HG03469 (cell line): ENCODE measurements around the gene KCMF1.

Experiments
- ATAC-seq: cut with Tn5 transposase; IDR thresholded peaks from one replicate; pipeline ENCODE4 v1.9.1; 2021; ENCODE audit warnings: mild to moderate bottlenecking, moderate library complexity, moderate number of reproducible peaks; ENCODE audit not compliant: unreplicated experiment

The KCMF1 gene

GRCh38 chr2:85018049-85018447 lies 47.1 kb downstream of the KCMF1 start:
- ATAC-seq = no peak

DNA sequence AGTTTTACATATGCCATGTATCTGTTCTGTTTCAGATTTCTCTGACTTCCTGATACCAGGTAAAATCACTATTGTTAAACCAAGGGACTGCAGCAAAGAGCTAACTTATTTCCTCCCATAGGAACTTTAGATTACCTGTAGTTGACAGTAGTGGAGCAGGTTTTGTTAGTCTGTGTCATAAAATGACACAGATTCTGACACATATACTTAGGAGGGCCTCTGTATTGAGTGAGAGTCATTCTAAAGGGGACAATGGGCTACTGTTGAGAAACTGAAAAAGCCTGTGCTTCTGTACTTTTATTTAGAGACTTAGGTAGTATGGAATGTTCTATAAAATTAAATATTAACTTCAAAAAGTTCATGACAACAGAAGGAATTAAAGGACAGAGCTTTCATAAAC lies 48.2 kb downstream of the KCMF1 start:
- no peak for ATAC-seq

GRCh38 chr2:85022232-85022631 lies 51.3 kb downstream of the KCMF1 start:
- ATAC-seq = no peak

GRCh38 chr2:85024372-85025047 lies 53.5 kb downstream of the KCMF1 start:
- no peak for ATAC-seq

GRCh38 chr2:85032621-85033020 lies 61.7 kb downstream of the KCMF1 start:
- no peak for ATAC-seq

DNA sequence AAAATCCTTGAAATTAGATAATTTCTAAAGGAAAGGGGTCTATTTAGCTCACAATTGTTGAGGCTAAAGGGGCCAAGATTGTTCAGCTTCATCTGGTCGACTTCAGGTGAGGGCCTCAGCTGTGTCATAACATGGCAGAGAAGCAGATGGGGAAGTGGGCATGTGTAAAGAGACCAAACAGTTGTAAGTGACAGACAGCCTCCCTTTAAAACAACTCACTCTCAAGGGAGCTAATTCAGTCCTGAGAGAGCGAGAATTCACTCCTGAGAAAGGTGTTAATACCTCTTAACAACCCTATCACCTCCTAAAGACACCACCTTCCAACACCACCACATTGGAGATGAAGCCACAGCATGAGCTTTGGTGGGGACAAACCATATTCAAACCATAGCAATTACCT lies 62.4 kb downstream of the KCMF1 start:
- no peak for ATAC-seq

DNA sequence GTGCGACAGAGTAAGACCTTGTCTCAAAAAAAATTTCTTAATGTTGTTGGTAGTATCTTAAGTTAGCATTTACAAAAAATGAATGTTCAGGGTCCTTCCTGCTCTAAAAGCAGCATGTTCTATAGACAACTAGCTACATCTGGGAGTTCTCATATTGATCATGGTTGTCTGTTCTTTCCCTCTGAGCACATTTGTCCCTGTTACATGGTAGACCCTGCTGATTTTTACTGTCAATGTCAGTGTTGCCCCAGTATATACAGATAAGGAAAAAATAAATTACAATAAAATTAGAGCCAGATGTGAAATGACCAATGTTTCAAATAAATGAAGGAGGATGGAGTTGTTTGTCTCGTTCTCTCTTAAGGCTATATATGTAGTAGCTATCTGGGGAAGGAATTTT lies 63.2 kb downstream of the KCMF1 start:
- ATAC-seq = no peak

DNA sequence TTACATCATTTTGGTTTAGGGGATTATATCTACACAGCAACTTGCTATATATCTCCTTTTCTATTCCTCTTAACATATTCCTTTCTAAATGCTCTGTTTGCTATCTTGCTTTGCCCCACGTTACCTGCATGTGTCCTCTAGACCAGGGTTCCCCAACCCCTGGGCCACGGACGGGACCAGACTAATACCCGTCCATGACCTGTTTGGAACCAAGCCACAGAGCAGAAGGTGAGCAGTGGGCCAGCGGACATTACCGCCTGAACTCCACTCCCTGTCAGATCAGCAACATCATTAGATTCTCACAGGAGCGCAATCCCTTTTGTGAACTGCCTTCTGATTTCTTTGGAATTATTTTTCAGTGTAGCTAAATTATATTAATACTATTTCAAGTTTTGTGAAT lies 66.7 kb downstream of the KCMF1 start:
- no peak for ATAC-seq

DNA sequence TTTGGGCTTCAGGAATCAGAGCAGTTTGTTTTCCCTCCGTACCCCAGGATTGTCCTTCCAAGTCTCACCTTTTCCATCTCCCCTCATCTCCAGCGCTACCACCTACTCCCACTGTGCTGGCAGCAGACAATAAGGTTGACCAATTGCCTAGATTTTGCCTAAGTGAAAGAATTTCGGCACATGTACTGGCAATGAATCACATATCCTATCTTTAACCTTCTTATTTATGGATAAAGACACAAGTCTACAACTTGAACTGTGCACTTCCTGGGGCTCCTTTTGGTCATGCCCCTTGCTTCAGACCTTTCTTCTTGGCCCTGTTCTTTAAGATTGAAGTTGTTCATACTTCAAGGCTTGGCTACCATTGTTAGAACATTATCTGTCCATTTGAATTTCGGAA lies 71.4 kb downstream of the KCMF1 start:
- no peak for ATAC-seq

DNA sequence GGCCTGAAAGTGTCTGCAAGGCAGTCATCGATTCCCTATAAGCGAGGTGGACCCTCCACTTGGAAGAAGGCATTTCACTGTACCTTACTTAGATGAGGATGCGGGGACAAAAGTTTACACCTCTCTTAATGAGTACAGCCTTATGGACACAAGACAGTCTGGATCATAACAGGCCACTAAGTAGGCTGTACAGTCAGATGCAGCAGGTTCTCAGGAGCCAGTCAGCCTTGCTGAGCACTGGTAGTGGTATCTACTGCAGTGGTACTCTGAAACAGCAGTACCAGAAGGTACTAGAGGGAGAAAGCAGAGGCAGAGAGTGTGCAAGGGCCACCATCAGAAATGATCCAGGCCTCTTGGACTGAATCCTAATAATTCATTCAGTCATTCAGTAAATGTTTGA lies 77.6 kb downstream of the KCMF1 start:
- no peak for ATAC-seq

DNA sequence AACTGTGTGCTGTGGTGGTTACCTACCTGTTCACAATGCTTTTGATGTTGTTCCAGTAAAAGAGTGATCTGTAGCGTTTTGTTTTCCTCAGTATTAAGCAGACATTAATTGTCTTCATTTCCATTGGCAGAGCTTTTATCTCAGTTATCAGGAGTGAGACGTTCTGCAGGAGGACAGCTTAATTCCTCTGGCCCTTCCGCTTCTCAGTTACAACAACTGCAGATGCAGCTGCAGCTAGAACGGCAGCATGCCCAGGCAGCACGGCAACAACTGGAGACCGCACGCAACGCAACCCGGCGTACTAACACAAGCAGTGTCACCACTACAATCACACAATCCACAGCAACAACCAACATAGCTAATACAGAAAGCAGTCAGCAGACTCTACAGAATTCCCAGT lies 78.3 kb downstream of the KCMF1 start:
- no peak for ATAC-seq

GRCh38 chr2:85053802-85054201 lies 82.8 kb downstream of the KCMF1 start:
- no peak for ATAC-seq

GRCh38 chr2:85057226-85057962 lies 86.4 kb downstream of the KCMF1 start:
- no peak for ATAC-seq

- ATAC-seq = no peak
Observed at GRCh38 chr2:85061896-85062295, 90.9 kb downstream of the KCMF1 start.

GRCh38 chr2:85062565-85062964 lies 91.6 kb downstream of the KCMF1 start:
- ATAC-seq = no peak

- no peak for ATAC-seq
Observed at GRCh38 chr2:85063981-85064599, 93.1 kb downstream of the KCMF1 start.

- ATAC-seq = no peak
Observed at GRCh38 chr2:85064927-85065577, 94.1 kb downstream of the KCMF1 start.

- ATAC-seq = no peak
Observed at GRCh38 chr2:85066006-85066740, 95.2 kb downstream of the KCMF1 start.

DNA sequence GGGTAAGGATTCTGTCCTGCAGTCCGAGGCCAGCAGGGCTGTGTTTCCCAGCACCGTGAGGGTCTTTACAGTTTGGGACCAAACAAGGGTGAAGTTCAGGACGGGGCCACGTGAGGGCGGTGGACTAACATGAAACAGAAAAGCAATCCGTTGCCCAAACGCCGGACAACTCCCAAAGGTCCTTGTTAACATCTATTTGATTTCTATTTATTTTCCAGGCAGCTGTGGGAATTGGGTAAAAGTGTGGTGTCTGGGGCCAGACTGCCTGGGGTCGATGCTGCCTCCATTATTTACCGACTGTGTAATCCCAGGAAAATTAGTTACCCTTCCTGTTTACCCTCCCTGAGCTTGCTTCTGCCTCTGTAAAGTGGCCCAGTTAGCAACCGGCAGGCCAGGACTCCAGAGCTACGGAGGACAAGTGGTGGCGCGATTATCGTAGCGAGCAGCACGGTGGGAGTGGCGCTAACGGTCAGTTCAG lies 96.0 kb downstream of the KCMF1 start:
- ATAC-seq = no peak

- no peak for ATAC-seq
Observed at GRCh38 chr2:85071096-85071495, 100.1 kb downstream of the KCMF1 start.

GRCh38 chr2:85073033-85073432 lies 102.1 kb downstream of the KCMF1 start:
- no peak for ATAC-seq
